NCI-H526 treated with DMSO at 0.1 percent for 48 hours (cell line): ENCODE data around the gene TBCD.

Experiments
- DNase-seq: peaks from one replicate; lab custom pipeline; 2025; lab: John Stamatoyannopoulos, UW

The TBCD gene

GRCh38 chr17:82810644-82811430 lies 59.0 kb downstream of the TBCD start:
- no peak for DNase-seq

GRCh38 chr17:82812058-82812457 lies 60.2 kb downstream of the TBCD start:
- no peak for DNase-seq

- DNase-seq = no peak
Observed at GRCh38 chr17:82812601-82813000, 60.7 kb downstream of the TBCD start.

GRCh38 chr17:82813299-82814051 lies 61.6 kb downstream of the TBCD start:
- no peak for DNase-seq

- DNase-seq = no peak
Observed at GRCh38 chr17:82814834-82815233, 63.0 kb downstream of the TBCD start.

DNA sequence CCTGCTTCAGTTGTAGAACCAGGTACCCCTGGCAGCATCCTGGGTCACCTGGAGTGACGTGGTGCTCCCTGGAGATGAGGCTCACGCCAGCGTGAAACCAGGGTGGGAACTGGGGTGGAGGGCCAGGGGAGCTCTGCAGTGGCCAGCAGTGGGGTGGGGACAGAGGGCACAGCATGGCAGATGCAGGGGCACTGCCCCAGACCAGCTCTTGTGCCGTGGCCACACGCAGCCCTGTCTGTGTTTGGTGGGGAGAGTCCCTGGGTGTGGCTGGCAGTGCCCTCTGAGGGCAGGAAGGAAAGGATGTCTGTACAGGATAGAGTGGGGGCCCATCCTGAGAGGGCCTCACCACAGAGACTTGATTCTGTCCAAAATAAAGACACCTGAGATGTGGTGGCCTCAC lies 63.5 kb downstream of the TBCD start:
- no peak for DNase-seq

- no peak for DNase-seq
Observed at GRCh38 chr17:82815790-82816305, 64.0 kb downstream of the TBCD start.

DNA sequence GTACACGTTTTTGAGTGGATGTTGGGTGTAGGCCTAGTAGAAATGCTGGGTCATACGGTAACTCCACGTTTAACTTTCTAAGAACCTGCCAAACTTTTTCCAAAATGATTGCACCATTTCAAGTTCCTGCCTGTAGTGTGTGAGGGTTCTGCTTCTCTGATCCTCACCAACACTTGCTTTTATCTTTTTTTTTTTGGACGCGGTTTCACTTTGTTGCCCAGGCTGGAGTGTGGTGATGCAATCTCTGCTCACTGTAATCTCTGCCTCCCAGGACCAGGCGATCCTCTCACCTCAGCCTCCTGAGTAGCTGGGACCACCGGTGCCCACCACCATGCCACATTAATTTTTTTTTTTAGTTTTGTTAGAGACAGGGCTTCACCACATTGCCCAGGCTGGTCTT lies 64.5 kb downstream of the TBCD start:
- DNase-seq = no peak

GRCh38 chr17:82817947-82818346 lies 66.1 kb downstream of the TBCD start:
- no peak for DNase-seq

DNA sequence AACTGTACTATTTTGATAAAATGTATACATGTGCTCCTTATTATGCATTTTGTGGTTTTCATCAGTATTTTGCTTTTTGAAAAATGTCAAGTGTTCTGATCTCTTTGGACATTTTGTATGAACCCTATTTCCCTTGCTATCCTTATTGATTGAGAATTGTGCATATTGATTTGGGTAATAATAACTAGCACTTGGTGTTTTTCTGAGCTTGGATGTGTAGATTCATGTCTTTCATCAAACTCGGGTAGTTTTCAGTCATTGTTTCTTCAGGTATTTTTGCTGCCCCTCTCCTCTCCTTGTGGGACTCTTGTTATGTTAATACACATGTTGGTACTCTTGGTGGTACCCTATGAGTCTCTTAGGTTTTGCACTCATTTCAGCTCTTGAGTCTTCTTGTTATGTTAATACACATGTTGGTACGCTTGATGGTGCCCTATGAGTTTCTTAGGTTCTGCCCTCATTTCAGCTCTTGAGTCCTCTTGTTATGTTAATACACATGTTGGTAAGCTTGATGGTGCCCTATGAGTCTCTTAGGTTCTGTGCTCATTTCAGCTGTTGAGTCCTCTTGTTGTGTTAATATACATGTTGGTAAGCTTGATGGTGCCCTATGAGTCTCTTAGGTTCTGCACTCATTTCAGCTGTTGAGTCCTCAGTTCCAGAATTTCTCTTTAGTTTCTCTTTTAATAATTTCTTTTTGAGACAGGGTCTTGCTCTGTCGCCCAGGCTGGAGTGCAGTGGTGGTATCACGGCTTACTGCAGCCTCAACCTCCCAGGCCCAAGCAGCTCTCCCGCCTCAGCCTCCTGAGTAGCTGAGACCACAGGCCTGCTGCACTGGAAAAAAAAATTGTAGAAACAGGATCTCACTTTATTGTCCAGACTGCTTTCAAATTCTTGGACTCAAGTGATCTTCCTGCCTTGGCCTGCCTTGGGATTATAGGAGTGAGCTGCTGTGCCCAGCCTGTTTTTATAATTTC lies 68.7 kb downstream of the TBCD start:
- no peak for DNase-seq

GRCh38 chr17:82821554-82821953 lies 69.7 kb downstream of the TBCD start:
- no peak for DNase-seq

DNA sequence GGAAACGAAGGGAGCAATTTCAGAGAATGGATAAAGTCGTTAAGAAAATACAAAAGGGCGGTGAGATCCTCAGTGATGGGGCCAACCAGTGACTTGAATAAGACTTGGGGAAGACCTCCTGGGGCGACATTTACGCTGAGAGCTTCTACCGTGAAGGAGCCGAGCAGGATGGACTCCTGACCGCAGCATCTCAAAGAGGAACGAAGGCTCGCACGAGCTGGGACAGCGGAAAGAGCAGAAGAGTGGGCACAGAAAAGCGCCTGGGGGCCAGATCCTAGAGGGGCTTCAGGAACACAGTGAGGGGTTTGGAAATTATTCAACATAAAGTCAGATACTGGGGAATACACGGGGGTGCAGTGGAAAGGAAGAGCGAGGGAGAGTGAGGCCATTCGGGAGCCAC lies 70.4 kb downstream of the TBCD start:
- DNase-seq = no peak

- no peak for DNase-seq
Observed at GRCh38 chr17:82823004-82823403, 71.1 kb downstream of the TBCD start.

GRCh38 chr17:82825540-82826124 lies 73.8 kb downstream of the TBCD start:
- no peak for DNase-seq

GRCh38 chr17:82826211-82826610 lies 74.3 kb downstream of the TBCD start:
- no peak for DNase-seq

DNA sequence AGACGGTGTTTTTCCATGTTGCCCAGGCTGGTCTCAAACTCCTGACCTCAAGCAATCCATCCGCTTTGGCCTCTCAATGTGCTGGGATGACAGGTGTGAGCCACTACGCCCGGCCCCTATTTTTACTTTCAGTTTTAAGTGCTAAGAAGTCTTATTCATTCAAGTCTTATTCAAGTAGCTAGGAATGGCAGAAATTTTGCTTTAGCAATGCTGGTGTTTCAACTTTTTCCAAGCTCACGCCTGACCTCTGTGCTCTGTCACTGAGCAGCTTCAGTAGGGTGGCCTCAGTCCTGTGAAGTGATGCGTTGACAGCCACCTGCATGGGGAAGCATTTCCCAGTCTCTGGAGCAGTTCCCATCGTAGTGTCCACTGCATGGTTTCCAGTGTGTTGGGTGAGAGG lies 75.1 kb downstream of the TBCD start:
- DNase-seq = no peak

DNA sequence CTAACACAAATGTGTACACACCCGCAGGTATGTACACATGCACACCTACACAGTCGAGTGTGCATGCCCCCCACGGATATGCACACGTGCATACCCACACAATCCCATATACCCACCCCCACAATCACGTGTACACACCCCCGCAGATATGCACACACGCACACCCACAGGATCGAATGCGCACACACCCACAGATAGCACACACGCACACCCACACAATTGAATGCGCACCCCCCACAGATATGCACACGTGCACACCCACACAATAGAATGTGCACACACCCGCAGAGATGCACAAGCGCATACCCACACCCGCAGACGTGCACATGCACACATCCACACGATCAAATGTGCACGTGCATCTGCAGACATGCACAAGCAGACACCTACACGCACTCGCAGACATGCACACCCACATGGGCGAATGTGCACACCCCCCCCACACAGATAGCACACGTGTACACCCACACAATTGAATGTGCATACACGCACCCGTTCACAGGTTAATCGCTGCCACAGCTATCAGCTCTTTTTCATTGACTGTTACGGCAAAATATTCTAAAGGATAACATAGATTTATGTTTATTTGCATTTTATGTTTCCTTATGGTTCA lies 77.1 kb downstream of the TBCD start:
- DNase-seq = no peak

GRCh38 chr17:82830249-82830661 lies 78.4 kb downstream of the TBCD start:
- no peak for DNase-seq

GRCh38 chr17:82831041-82831817 lies 79.4 kb downstream of the TBCD start:
- no peak for DNase-seq

DNA sequence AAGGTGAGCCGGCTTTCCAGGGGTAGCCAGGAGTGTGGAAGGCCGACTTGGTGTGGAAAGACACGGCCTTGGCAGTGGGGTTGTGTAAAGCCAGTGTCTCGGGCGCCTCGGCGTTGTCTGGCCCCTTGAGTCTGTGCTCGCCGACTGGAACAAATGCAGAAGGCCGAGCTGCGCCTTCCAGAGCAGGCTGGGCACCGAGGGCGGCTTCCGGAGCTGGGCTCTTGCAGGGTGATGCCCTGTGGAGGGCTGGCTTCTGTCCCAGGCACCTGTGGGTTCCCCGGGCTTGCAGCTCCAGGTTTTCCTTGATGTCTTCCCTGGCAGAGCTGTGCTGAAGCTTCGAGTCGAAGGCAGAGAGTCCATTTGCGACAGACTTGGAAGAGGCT lies 79.9 kb downstream of the TBCD start:
- DNase-seq = no peak

DNA sequence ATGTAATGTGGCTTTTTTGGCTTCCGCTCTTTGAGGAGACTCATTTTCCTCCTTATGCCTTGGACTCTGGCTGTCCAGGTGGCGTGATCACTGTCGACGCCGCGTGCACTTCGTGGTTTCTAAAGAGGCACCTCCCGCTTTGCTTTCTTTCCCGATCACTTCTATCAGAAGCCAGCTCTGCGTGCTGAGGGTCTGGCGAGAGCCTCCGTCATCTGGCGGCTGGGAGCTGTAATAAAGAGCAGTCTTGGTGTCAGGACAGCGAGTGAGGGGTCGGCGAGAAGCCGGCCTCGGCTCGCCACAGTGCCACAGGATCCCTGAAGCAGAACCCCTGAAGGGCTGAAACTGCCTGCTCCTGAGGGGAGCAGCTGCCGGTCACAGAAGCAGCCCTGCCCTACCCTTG lies 80.5 kb downstream of the TBCD start:
- DNase-seq = no peak
